MM.1S (cell line): Measurements from ENCODE around the gene SEC63.

Experiments used
- EZH2 ChIP-seq: fragments of 300-600 bp; sonication (generic); optimal IDR thresholded peaks from 2 replicates; pipeline ENCODE3; 2017; ENCODE audit warnings: low read depth, mild to moderate bottlenecking, antibody characterized with exemption, low read length, mixed read lengths
- EZH2phosphoT487 ChIP-seq: fragments of 300-600 bp; sonication (generic); IDR thresholded peaks from 2 replicates; pipeline ENCODE4 v1.6.1; 2018; ENCODE audit warnings: antibody characterized with exemption, low read length
- TF ChIP-seq, protein P1 (sequence below): fragments of 300-600 bp; sonication (generic); IDR thresholded peaks from 2 replicates; pipeline ENCODE4 v1.5.1; 2016; ENCODE audit warnings: antibody characterized with exemption, low read length, mixed read lengths

DNA sequence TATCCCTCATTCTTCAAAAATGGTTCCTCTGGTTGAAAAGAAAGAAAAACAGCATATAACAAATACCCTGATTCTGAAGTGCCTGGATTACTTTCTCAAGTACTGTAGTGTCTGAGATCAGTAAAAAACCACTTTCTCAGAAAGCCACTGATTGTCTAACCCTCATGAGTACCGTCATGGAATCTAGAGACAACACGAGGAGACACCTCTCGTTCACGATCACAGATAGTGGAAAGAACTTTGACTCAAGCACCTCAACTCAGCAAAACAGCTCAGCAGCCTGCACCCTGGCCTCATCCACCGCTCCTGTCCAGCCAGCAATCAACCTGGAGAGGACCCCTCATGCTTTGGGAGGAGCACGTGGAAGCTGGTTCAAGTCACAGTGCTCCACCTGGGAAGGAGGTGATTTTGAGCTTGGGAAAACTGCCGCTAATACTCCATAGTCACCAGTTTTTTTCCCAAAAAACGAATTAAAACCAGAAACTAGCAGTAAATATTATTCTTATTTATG, 134.9 kb downstream of the SEC63 start:
- TF ChIP-seq, protein P1, sequence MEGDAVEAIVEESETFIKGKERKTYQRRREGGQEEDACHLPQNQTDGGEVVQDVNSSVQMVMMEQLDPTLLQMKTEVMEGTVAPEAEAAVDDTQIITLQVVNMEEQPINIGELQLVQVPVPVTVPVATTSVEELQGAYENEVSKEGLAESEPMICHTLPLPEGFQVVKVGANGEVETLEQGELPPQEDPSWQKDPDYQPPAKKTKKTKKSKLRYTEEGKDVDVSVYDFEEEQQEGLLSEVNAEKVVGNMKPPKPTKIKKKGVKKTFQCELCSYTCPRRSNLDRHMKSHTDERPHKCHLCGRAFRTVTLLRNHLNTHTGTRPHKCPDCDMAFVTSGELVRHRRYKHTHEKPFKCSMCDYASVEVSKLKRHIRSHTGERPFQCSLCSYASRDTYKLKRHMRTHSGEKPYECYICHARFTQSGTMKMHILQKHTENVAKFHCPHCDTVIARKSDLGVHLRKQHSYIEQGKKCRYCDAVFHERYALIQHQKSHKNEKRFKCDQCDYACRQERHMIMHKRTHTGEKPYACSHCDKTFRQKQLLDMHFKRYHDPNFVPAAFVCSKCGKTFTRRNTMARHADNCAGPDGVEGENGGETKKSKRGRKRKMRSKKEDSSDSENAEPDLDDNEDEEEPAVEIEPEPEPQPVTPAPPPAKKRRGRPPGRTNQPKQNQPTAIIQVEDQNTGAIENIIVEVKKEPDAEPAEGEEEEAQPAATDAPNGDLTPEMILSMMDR: no peak
- TF ChIP-seq EZH2 (no peak), EZH2phosphoT487 (no peak)
